Measurements from ENCODE around the gene S1PR4. TPM values are rescaled to one million over a fixed set of nuclear protein-coding genes. Genes with fewer than 3 reads are reported as not detected.

Gene S1PR4
- total and polyA plus RNA-seq, 2 of the 13 experiments (the other 11 are each of a cell fraction or from before 2014, with no cell fraction given): 0.07 to 0.09 TPM

GRCh38 chr19:3154957-3155736 lies 23.4 kb upstream of the S1PR4 start:
- H3K4me3 ChIP-seq (replicated peaks in 1 of 3; ENCODE audit: insufficient read depth in 1 of 3, low read depth in 2 of 3, low read length in 3 of 3): no peak overlapping the region
- BruUV-seq (replicated peaks): no TSS peak
- no peaks in the 10 kb centered on the region for H4K20me1 ChIP-seq (ENCODE audit: insufficient read depth, low read length)
- H3K79me2 ChIP-seq (ENCODE audit: insufficient read depth, low read length): no peaks in the 10 kb centered on the region
- intact Hi-C loops (cut with micrococcal nuclease; ENCODE audit: unreplicated experiment) (no loop called here), in situ Hi-C loops (cut with HindIII; ENCODE audit: extremely low pct_ligation_motif_present, low pct_unique_long_range_greater_than_20kb) (no loop called here)
- H3K27ac ChIP-seq (ENCODE audit: extremely low read length, insufficient read depth, low read length): no peak overlapping the region
- no peak overlapping the region for H3K4me2 ChIP-seq (ENCODE audit: low read depth, low read length)
- ATAC-seq (no peak; the same call in 2 of the 3 replicates), FAIRE-seq (no peak), DNase-seq (ENCODE audit: low spot score) (peak; percentile 50)
- peaks cover 0 to 18% of the 10 kb centered on the region in 2 experiments; a peak in 1 of 5 replicates for H3K27me3 ChIP-seq (ENCODE audit: control insufficient read depth in 1 of 2, insufficient read depth in 2 of 2, low read length in 2 of 2)
- H3K9ac ChIP-seq (ENCODE audit: insufficient read depth, low read depth, low read length): no peak overlapping the region
- peaks cover 11% of the 10 kb centered on the region for H3K4me1 ChIP-seq (ENCODE audit: insufficient read depth, low read length)
- H3K9me3 ChIP-seq (ENCODE audit: low read length): no peaks in the 10 kb centered on the region
- 13% methylated on average over 8 of the region's 21 CpGs for WGBS (ENCODE audit: low lambda C conversion rate)
- CTCF ChIA-PET (ENCODE audit: low intra/inter-chr PET ratio, low total read pairs): no interaction called here
- POLR2A ChIA-PET: no interaction called here
- no peaks in the 10 kb centered on the region for H3K36me3 ChIP-seq (replicated peaks in 1 of 2; ENCODE audit: control insufficient read depth in 1 of 2, insufficient read depth in 2 of 2, low read length in 2 of 2)
- no peak overlapping the region for H2AFZ ChIP-seq (ENCODE audit: low read length)
- TF ChIP-seq RBFOX2 (IDR thresholded peaks at IDR 0.05; ENCODE audit: low read depth, low read length) (no peak), ZNF280B (CRISPR knock-in tag; IDR thresholded peaks at IDR 0.05; ENCODE audit: borderline replicate concordance) (no peak), FOSL2 (CRISPR knock-in tag; IDR thresholded peaks at IDR 0.05) (peak; percentile 64), CREB1 (IDR thresholded peaks at IDR 0.05) (no peak), CREB1 (CRISPR knock-in tag; IDR thresholded peaks at IDR 0.05) (peak; percentile 30; the same call in 1 of the 2 replicates), ZNF629 (CRISPR knock-in tag; conservative IDR thresholded peaks at IDR 0.05) (peak; percentile 83), KMT2A (CRISPR knock-in tag; IDR thresholded peaks at IDR 0.05) (no peak), ZSCAN20 (CRISPR knock-in tag; IDR thresholded peaks at IDR 0.05; ENCODE audit: borderline replicate concordance) (no peak), DRAP1 (CRISPR knock-in tag; IDR thresholded peaks at IDR 0.05) (no peak), GABPB1 (CRISPR knock-in tag; IDR thresholded peaks at IDR 0.05) (0 out of 2 replicates have a peak, but pooled peaks have one; percentile 13), KDM1A (CRISPR knock-in tag; IDR thresholded peaks at IDR 0.05) (peak; percentile 67; the same call in 1 of the 2 replicates), KLF13 (CRISPR knock-in tag; IDR thresholded peaks at IDR 0.05) (no peak), ETV5 (CRISPR knock-in tag; IDR thresholded peaks at IDR 0.05; ENCODE audit: borderline replicate concordance) (peak; percentile 25; the same call in 1 of the 2 replicates), ZNF281 (CRISPR knock-in tag; IDR thresholded peaks at IDR 0.05; ENCODE audit: borderline replicate concordance) (0 out of 2 replicates have a peak, but pooled peaks have one; percentile 14), ZBTB20 (CRISPR knock-in tag; IDR thresholded peaks at IDR 0.05; ENCODE audit: borderline replicate concordance, low read depth) (no peak), ZNF598 (CRISPR knock-in tag; IDR thresholded peaks at IDR 0.05; ENCODE audit: borderline replicate concordance) (no peak), GABPA (IDR thresholded peaks at IDR 0.05; ENCODE audit: low read depth, low read length) (no peak), GABPA (CRISPR knock-in tag; IDR thresholded peaks at IDR 0.05; ENCODE audit: low read depth) (0 out of 2 replicates have a peak, but pooled peaks have one; percentile 13)

Data from HepG2 (cell line).